Stimulated activated CD4-positive, alpha-beta T cell treated with anti-CD3 and anti-CD28 coated beads, Interleukin-12 subunit alpha, Interleukin-12 subunit beta, amount 100 ng/mL, for 4 hours (primary cell): ENCODE measurements around the gene ATP5MG.
"Not testable (repeated sequence)": the region's sequence is repeated elsewhere in the genome, so short reads cannot be mapped to it uniquely, and the experiment has no call there.

ENCODE experiments used
- DNase-seq: peaks from one replicate; pipeline ENCODE4 v3.0.0-alpha.2; 2020

ATP5MG gene

GRCh38 chr11:118401151-118401879 lies at the start of gene ATP5MG:
Gene ATP5MG, plus strand, starts transcription at chr11:118401606. Its CDS starts 60 bp downstream, at chr11:118401666.
- DNase-seq, result peak; percentile 88

GRCh38 chr11:118353084-118353710 lies 48.2 kb upstream of the ATP5MG start:
- no peak for DNase-seq

GRCh38 chr11:118358071-118358470 lies 43.3 kb upstream of the ATP5MG start:
- DNase-seq, result no peak

GRCh38 chr11:118359295-118359958 lies 42.0 kb upstream of the ATP5MG start, which contains the start of gene UBE4A:
Gene UBE4A, plus strand, starts transcription at chr11:118359600. Its CDS starts 5,481 bp downstream, at chr11:118365081.
- peak; percentile 97 for DNase-seq

GRCh38 chr11:118364956-118365615 lies 36.3 kb upstream of the ATP5MG start:
- DNase-seq, result no peak

GRCh38 chr11:118366287-118366686 lies 35.1 kb upstream of the ATP5MG start:
- no peak for DNase-seq

- DNase-seq, result no peak
Observed at GRCh38 chr11:118370774-118371173, 30.6 kb upstream of the ATP5MG start.

- DNase-seq, result no peak
Observed at GRCh38 chr11:118373263-118373662, 28.1 kb upstream of the ATP5MG start.

GRCh38 chr11:118373871-118374270 lies 27.5 kb upstream of the ATP5MG start:
- DNase-seq, result no peak

GRCh38 chr11:118374729-118375128 lies 26.7 kb upstream of the ATP5MG start:
- no peak for DNase-seq

- DNase-seq, result no peak
Observed at GRCh38 chr11:118375978-118376377, 25.4 kb upstream of the ATP5MG start.

- DNase-seq, result no peak
Observed at GRCh38 chr11:118379497-118379896, 21.9 kb upstream of the ATP5MG start.

- no peak for DNase-seq
Observed at GRCh38 chr11:118380571-118380970, 20.8 kb upstream of the ATP5MG start.

GRCh38 chr11:118382954-118383353 lies 18.5 kb upstream of the ATP5MG start:
- DNase-seq, result no peak

GRCh38 chr11:118383657-118384056 lies 17.7 kb upstream of the ATP5MG start:
- DNase-seq, result no peak

GRCh38 chr11:118396097-118396501 lies 5.3 kb upstream of the ATP5MG start:
- DNase-seq, result no peak

GRCh38 chr11:118397448-118397847 lies 4.0 kb upstream of the ATP5MG start:
- DNase-seq, result no peak

GRCh38 chr11:118398791-118399559 lies 2.4 kb upstream of the ATP5MG start:
- DNase-seq, result peak; percentile 11

- DNase-seq, result no peak
Observed at GRCh38 chr11:118401880-118402590, 629 bp downstream of the ATP5MG start.

- DNase-seq, result not testable (repeated sequence)
Observed at GRCh38 chr11:118402594-118402993, 1.2 kb downstream of the ATP5MG start.

GRCh38 chr11:118406599-118407166 lies 5.3 kb downstream of the ATP5MG start:
- DNase-seq, result no peak
